HG03354 (cell line): ENCODE data around the gene ZNF134.

Source experiments
- ATAC-seq: cut with Tn5 transposase; IDR thresholded peaks from one replicate; pipeline ENCODE4 v1.9.1; 2021; ENCODE audit warnings: mild to moderate bottlenecking; ENCODE audit not compliant: unreplicated experiment, poor library complexity, severe bottlenecking

Gene ZNF134

DNA sequence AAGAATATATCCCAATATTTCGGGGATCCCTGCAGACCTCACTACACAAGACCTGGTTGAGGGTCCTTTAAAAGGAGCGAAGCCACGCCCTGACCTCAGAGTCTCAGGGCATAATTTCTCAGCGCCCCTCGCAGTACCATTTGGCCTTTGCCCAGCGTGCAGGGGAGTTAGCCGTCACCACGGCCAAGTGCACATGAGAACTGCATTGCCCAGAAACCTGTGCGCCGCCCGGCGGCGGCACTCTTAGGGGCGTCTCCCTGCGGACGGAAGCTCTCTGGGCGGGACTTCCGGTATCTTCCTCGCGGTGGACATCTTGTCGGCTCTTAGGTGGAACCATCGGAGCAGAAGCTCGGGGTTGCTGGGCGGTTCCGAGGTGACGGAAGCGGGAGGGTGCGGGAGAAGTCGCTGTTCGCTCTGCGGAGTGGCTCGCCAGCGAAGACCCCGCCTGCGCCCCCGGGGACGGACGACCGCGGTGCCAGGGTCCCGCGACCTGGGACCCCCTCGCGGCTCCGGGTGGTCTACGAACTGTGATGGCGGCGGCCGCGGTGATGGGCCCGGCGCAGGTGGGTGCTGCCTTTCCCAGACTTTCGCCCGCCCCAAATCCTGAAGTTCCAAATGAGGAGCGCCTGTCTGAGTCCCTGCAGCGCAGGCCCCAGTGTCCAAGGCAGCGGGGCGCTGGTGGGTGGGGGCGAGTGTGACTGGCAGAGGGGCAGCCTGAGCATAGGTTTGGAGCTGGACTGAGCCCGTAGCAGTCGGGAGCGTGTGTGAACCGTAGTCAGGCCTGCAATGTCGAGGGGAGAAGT is at the start of gene ZNF134:
Gene ZNF134, plus strand, starts transcription at position 302 of the 803 bp plus-strand sequence. CDS start 5,227 bp downstream, outside the sequence.
- ATAC-seq = peak; percentile 99

GRCh38 chr19:57566396-57567265 is 47.4 kb upstream of the ZNF134 start:
- ATAC-seq = no peak

- no peak for ATAC-seq
These were observed 43.3 kb upstream of the ZNF134 start for GRCh38 chr19:57570707-57571106.

GRCh38 chr19:57572415-57572947 is 41.6 kb upstream of the ZNF134 start:
- ATAC-seq = no peak

- ATAC-seq = no peak
These were observed 37.4 kb upstream of the ZNF134 start for GRCh38 chr19:57576661-57577060.

- ATAC-seq = peak; percentile 96
These were observed 35.4 kb upstream of the ZNF134 start, which contains the start of gene ZNF416 for GRCh38 chr19:57578487-57579205. Gene ZNF416, minus strand, starts transcription at chr19:57578911. Its CDS starts 207 bp downstream, at chr19:57578704.

GRCh38 chr19:57583104-57583520 is 30.9 kb upstream of the ZNF134 start:
- no peak for ATAC-seq

DNA sequence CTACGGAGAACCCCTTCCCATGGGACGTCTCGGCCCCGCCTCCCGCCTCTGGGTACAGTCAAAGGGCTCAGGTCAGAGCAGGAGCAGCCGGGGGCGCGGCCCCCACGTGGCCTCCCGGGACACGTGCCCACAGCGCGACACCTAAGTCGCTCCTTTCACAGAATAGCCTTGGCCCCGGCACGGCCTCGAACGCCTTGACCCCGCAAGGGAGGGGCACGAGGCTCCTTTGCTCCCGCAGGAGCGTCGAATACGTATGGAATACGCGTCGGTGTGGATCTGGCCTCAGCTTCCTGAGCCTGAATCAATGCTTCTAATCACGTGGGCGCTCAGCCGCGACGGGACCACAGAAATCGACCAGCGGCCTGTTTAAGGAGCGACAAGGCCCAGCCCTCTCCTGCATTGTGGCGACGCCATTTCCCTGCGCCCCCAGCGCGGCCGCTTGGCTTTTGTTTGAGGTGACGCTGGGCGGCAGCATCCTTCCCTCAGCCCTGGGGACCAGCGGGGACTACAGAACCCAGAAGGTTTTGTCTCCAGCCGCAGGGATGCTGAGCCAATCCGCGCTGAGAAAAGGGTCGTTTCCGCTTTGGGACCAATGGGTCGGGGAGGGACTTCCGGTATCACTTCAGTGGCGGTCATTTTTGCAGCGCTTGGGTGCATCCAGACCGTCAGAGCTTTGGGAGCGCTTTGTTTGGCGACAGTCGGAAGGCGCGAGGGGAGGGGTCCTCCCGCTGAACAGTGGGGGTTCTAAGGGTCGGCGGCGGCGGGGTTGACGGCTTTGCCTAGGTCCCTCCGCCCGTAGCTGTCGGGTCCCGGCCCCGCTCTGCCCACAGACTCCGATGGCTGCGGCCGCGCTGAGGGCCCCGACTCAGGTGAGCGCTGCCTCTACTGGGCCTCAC is 30.3 kb upstream of the ZNF134 start, which contains the start of gene ZIK1:
Gene ZIK1, plus strand, starts transcription at position 625 of the 896 bp plus-strand sequence. Its CDS starts 212 bp downstream, at position 837.
- peak; percentile 93 for ATAC-seq

- ATAC-seq = no peak
These were observed 26.5 kb upstream of the ZNF134 start for GRCh38 chr19:57587529-57587928.

DNA sequence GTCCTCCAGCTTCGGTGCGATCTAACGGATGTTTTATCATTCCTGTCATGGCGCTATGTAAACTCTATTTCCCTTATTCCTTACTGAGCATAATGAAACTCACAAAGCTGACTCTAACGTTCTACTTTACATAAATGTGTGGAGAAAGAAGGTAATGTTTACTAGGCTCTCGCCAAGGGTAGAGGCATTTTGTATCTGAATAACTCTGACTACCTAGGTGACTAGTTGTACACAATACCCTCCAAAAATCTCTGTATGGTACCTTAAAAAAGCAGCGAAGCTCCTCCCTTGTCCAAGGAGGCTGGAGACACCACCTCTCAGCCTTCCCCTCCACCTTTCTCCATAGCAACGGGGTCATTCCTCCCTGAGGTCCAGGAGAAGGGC is 14.7 kb upstream of the ZNF134 start:
- ATAC-seq = peak; percentile 20

DNA sequence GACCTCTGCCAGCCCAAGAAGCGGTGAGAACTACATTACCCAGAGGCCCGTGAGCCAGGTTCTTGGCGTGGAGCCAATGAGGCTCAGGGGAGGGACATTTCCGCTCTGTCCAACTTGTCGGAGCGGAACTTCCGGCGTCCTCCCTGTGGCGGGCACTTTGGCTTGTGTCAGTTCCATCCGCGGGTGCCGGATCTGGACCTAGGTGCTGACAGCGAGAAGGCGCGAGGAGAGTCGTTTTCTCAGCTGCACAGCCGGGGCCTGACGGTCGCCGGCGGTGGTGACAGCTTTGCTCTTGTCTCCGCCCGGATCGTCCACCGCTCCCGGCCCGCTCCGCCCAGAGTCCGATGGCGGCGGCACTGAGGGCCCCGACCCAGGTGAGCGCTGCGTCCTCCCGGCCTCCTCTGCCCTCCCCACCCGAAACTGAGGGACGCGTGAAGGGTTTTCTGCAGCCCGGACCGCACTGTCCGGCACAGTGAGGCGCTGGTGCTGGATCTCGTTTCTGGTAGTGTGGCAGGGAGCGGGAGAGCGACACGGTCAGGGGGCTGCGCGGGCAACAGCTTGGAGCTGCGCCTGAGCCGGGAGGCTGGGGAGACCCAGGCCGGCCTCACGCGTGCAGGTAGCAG is 14.2 kb upstream of the ZNF134 start, which contains the start of gene ZNF530:
Gene ZNF530, plus strand, starts transcription at position 125 of the 623 bp plus-strand sequence. CDS start 4,461 bp downstream, outside the sequence.
- peak; percentile 94 for ATAC-seq

GRCh38 chr19:57606931-57607330 is 7.1 kb upstream of the ZNF134 start:
- ATAC-seq = no peak

DNA sequence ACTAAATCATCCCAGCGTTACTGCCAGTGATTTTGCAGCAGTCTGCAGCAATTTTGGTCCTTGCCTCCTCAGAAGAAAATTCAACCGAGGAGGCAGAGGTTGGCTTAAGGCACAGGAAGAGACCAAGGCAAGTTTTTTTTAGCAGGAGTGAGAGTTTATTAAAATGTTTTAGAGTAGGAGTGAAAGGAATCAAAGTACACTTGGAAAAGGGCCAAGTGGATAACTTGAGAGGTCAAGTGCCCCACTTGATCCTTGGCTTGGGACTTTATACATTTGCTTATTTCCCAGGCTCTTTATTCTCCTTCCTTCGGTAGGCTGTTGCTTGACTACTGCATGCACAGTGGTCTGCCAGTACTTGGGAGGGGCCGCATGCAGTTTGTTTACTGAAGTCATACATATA is 2.9 kb upstream of the ZNF134 start:
- no peak for ATAC-seq

DNA sequence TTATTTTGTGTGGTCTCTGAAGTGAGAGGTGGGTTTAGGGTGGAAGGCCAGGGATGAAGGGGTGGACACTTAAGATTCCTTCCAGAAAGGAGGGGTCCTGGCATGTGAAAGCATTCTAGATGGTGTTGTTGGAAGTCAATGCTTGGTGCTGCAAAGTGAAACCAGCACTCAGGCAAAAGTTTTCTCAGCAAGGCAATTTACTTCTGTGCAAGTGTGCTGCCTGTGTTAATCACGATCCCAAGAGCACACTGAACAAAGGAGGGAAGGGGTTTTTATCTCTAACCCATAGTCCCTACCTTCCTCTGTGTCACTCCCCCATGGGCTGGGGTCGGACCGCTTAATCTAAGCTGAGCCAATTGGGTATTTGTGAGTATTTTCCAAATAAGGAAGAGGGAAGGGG is 1.3 kb downstream of the ZNF134 start:
- ATAC-seq = no peak

DNA sequence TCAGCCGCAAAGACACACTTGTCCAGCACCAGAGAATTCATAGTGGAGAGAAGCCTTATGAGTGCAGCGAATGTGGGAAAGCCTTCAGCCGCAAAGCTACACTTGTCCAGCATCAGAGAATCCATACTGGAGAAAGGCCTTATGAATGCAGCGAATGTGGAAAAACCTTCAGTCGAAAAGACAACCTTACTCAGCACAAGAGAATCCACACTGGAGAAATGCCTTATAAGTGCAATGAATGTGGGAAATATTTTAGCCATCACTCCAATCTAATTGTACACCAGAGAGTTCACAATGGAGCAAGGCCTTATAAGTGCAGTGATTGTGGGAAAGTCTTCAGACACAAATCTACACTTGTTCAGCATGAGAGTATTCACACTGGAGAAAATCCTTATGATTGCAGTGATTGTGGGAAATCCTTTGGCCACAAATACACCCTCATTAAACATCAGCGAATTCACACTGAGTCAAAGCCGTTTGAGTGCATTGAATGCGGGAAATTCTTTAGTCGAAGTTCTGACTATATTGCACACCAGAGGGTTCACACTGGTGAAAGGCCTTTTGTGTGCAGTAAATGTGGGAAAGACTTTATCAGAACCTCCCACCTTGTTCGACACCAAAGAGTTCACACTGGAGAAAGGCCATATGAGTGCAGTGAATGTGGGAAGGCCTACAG is 6.8 kb downstream of the ZNF134 start:
- no peak for ATAC-seq

DNA sequence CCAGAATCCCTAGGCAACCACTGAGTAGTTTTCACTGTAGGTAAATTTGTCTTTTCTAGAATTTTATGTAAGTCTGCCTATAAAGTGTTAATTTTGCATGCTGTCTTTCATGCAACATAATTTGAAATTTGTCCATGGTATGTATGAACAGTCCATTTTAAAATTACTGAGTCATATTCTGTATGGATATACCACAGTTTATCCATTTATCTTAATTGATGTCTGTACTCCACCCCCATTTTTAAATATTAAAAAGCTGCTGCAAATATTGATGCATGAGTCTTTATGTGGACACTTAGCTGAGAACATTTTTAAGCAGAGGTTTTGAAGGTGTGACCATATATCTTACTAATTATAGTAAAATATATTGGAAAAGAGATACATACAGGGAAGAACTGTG is 9.0 kb downstream of the ZNF134 start:
- ATAC-seq = no peak

DNA sequence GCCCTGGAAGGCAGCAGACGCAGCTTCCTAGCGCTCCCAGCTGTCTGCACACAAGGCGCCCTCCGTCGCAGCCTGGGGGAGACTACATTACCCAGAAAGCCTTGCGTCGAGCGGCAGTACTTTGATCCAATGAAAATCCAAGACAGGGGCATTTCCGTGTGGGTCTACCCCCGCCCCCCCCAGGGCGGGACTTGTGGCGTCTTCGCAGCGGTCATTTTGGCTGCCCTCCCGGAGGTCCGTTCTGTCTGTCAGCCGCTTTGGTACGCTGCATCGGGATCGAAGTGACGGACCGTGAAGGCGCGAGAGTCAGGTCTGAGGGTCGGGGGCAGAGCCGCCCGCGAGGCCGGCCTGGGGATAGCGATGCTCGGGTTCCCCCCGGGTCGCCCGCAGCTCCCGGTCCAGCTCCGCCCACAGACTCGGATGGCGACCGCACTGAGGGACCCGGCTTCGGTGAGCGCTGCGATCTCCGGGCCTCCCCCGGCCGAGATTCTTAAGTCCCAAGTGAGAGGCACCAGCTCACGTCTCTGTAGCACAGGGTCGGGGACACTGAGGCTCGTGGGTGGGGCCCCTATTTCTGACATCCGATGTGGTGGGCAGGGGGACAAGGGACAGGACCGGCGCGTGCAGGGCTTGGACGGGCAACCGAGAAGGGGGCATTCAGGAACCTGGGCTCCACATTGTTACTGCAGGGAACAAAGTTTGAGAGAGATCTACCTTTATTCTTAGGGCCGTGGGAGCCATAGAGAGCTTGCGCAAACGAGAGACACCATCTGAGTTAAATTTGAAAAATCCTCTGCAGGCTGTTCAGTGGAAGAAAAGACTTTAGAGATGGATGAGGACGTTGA is 19.2 kb downstream of the ZNF134 start, which contains the start of gene ZNF211:
Gene ZNF211, plus strand, starts transcription at position 182 of the 845 bp plus-strand sequence. Its CDS starts 179 bp downstream, at position 361.
- ATAC-seq = peak; percentile 99
